A549 (cell line): ENCODE measurements around the gene TNRC6A.

ENCODE experiments used
- BHLHE40 ChIP-seq: IDR thresholded peaks from 2 replicates; pipeline ENCODE4 v1.6.1; 2012; ENCODE audit warnings: low read depth, low read length, inconsistent platforms
- EP300 ChIP-seq, 2 experiments: fragments of >200 bp; sonication (Bioruptor Twin); formaldehyde crosslinking; IDR thresholded peaks; 2 replicates in 1 of 2; 3 replicates in 1 of 2; pipeline ENCODE4 v1.6.1; 2016 to 2017
- FOSB ChIP-seq: fragments of 250-450 bp; sonication (Bioruptor Pico); IDR thresholded peaks from 2 replicates; pipeline ENCODE4 v1.5.0; 2020; ENCODE audit warnings: mild to moderate bottlenecking, moderate library complexity
- JUN ChIP-seq, 2 experiments: fragments of >200 bp; sonication (Bioruptor Twin); formaldehyde crosslinking; IDR thresholded peaks; 2 replicates in 1 of 2; 3 replicates in 1 of 2; pipeline ENCODE4 v1.6.1; 2016 to 2017
- JUNB ChIP-seq: fragments of >200 bp; sonication (Bioruptor Twin); formaldehyde crosslinking; IDR thresholded peaks from 2 replicates; pipeline ENCODE4 v1.6.1; 2016
- MAZ ChIP-seq: fragments of 150-350 bp; IDR thresholded peaks from 2 replicates; pipeline ENCODE4 v1.6.1; 2014; ENCODE audit warnings: antibody characterized with exemption, low read depth, low read length, borderline replicate concordance
- NR3C1 ChIP-seq: fragments of >200 bp; sonication (Bioruptor Twin); formaldehyde crosslinking; IDR thresholded peaks from 3 replicates; pipeline ENCODE4 v1.6.1; 2017
- POLR2A ChIP-seq: IDR thresholded peaks from 2 replicates; pipeline ENCODE4 v1.6.1; 2012; ENCODE audit warnings: mild to moderate bottlenecking, low read length
- RNF2 ChIP-seq: fragments of 200-600 bp; sonication (generic); IDR thresholded peaks from 2 replicates; pipeline ENCODE4 v1.6.1; 2016; ENCODE audit warnings: low read depth, mild to moderate bottlenecking, antibody characterized with exemption, moderate library complexity, borderline replicate concordance
- SMC3 ChIP-seq: fragments of >200 bp; sonication (Bioruptor Twin); formaldehyde crosslinking; IDR thresholded peaks from 3 replicates; pipeline ENCODE4 v1.6.1; 2018; ENCODE audit warnings: inconsistent platforms
- TF ChIP-seq, protein P1 (sequence below): fragments of >200 bp; sonication (Bioruptor Twin); formaldehyde crosslinking; IDR thresholded peaks from 3 replicates; pipeline ENCODE4 v1.5.1; 2016
- TF ChIP-seq, protein P2 (sequence below): IDR thresholded peaks from 2 replicates; pipeline ENCODE4 v1.6.1; 2012

DNA sequence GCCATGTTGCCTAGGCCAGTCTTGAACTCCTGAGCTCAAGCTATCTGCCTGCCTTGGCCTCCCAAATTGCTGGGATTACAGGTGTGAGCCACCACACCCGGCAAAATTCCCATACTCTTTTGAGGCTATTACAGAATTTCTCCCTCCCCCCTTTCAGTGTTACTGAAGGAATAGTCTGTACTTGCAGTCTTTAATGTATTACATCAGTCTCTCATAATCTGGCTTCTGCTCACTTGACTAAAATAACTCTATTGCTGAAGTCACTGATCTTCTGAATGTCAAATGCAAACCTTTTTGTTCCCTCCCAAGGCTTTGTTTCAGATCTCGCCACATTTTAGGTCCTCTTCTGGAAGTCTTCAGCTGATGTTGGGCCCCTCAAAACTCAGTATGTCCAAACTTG, 51.8 kb downstream of the TNRC6A start:
- TF ChIP-seq EP300 (IDR thresholded peaks at IDR 0.05), result no peak
- no peak for TF ChIP-seq RNF2
- no peak for TF ChIP-seq JUNB
- TF ChIP-seq, protein P1, sequence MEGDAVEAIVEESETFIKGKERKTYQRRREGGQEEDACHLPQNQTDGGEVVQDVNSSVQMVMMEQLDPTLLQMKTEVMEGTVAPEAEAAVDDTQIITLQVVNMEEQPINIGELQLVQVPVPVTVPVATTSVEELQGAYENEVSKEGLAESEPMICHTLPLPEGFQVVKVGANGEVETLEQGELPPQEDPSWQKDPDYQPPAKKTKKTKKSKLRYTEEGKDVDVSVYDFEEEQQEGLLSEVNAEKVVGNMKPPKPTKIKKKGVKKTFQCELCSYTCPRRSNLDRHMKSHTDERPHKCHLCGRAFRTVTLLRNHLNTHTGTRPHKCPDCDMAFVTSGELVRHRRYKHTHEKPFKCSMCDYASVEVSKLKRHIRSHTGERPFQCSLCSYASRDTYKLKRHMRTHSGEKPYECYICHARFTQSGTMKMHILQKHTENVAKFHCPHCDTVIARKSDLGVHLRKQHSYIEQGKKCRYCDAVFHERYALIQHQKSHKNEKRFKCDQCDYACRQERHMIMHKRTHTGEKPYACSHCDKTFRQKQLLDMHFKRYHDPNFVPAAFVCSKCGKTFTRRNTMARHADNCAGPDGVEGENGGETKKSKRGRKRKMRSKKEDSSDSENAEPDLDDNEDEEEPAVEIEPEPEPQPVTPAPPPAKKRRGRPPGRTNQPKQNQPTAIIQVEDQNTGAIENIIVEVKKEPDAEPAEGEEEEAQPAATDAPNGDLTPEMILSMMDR, result no peak
- no peak for TF ChIP-seq SMC3
- TF ChIP-seq BHLHE40, result no peak
- TF ChIP-seq POLR2A, result no peak
- TF ChIP-seq NR3C1, result no peak
- TF ChIP-seq JUN (IDR thresholded peaks at IDR 0.05), result no peak
- no peak for TF ChIP-seq MAZ
- no peak for TF ChIP-seq FOSB (CRISPR knock-in tag)
- TF ChIP-seq, protein P2, sequence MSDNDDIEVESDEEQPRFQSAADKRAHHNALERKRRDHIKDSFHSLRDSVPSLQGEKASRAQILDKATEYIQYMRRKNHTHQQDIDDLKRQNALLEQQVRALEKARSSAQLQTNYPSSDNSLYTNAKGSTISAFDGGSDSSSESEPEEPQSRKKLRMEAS, result no peak
